Measurements from ENCODE around the gene TTC24.

TTC24 gene

DNA sequence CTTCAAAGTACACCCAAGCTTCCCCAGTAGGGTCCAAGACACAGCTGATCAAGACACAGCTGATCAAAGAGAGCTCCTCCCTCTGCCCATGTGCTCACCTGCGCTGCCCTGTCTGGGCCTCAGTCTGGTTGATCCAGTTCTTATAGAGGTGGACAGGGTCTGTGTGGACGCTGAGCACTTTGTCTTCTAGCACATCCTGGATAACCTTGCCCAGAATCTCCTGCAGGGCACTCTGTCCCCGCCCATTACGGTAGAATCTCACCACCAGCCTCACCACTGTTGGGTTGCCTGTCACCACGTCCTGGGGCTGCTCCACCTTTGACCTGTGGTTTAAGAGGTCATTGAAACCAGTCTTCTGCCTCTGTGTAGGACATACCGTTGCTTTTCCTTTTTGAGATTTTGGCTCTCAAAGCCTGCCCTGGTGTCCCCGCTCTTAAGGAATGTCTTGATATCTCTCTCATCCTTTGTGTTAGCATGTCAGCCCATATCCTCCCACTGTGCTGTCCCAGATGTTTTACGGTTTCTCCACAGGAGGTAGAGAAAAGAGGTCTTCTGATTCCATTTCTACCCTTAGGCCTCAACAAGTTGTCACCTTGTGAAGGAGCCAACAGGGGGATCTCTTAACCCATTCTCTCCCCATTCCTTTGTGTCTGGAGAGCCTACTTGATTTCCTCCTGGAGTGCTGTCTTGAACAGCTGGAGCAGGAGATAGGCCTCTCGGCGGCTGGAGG is 40.6 kb upstream of the TTC24 start:
- CTCF ChIA-PET: interaction anchor here (1.2 kb wide), 1 partner anchor 13 kb away, joined by 5 read pairs; no protein-coding TSS in a partner anchor

DNA sequence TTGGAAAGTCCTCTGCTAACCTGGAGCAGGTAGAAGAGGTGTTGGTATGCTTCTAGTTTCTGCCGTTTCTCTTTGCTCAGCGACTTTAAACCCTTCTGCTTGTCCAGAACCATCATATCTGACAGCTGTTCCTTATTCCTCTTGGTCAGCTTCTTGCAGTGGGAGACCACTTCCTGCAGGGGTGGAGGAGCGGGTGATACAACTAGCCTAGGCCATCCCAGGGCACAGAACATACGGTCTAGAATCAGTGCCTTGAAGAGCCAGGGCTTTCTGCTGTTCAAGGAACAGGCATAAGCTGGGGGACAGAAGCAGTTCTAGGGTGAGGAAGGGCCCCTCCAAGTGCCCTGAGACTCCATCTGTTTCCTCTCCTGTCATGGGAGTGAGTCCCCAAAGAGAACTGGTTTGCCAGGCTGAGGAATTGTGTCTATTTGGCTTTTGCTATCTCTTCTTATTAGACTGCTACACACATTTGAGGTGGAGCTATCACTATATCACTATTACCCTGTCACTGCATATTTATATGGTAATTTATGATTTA is 39.6 kb upstream of the TTC24 start:
- TF ChIP-seq, protein P1, sequence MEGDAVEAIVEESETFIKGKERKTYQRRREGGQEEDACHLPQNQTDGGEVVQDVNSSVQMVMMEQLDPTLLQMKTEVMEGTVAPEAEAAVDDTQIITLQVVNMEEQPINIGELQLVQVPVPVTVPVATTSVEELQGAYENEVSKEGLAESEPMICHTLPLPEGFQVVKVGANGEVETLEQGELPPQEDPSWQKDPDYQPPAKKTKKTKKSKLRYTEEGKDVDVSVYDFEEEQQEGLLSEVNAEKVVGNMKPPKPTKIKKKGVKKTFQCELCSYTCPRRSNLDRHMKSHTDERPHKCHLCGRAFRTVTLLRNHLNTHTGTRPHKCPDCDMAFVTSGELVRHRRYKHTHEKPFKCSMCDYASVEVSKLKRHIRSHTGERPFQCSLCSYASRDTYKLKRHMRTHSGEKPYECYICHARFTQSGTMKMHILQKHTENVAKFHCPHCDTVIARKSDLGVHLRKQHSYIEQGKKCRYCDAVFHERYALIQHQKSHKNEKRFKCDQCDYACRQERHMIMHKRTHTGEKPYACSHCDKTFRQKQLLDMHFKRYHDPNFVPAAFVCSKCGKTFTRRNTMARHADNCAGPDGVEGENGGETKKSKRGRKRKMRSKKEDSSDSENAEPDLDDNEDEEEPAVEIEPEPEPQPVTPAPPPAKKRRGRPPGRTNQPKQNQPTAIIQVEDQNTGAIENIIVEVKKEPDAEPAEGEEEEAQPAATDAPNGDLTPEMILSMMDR (conservative IDR thresholded peaks at IDR 0.05; ENCODE audit: low read depth): no peak
- ChIA-PET CTCF (interaction anchor here (0.8 to 1.2 kb wide), 2 partner anchors 12 kb away, joined by 3 to 5 read pairs; no protein-coding TSS in a partner anchor), POLR2A (ENCODE audit: low non-redundant PET) (no interaction called here)
- DNase-seq (ENCODE audit: low spot score): no peak
- H3K27ac ChIP-seq: no peak overlapping the region

More for the DNA sequence above, 40.6 kb upstream of the TTC24 start:
- TF ChIP-seq, protein P1 (conservative IDR thresholded peaks at IDR 0.05; ENCODE audit: low read depth): no peak
- POLR2A ChIA-PET (ENCODE audit: low non-redundant PET): no interaction called here
- DNase-seq (ENCODE audit: low spot score): no peak
- no peak overlapping the region for H3K27ac ChIP-seq

DNA sequence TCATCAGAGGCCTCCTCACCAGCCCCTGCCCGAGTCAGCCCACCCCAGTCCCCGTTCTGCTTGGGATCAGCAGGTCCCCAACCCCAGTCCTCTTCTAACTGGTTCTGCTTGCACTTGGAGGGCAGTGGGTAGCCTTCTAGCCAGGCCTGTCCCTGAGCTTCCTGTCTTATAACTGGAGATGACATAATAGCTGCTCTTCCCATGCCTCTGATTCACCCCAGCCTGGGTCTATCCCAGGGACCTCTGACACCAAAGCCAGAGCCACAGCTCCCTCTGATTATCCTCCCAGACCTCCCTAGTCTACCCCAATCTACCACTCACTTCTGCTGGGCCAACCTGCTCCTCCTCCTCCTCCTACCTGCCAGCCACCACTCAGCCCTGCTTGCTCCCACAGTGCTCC is 38.6 kb upstream of the TTC24 start:
- H3K27ac ChIP-seq: no peak overlapping the region
- POLR2A ChIA-PET (ENCODE audit: low non-redundant PET): no interaction called here
- no peak for DNase-seq (ENCODE audit: low spot score)
- TF ChIP-seq, protein P1 (conservative IDR thresholded peaks at IDR 0.05; ENCODE audit: low read depth): no peak
- CTCF ChIA-PET: interaction anchor here (1.3 kb wide), 1 partner anchor 20 kb away, joined by 3 read pairs; no protein-coding TSS in a partner anchor

DNA sequence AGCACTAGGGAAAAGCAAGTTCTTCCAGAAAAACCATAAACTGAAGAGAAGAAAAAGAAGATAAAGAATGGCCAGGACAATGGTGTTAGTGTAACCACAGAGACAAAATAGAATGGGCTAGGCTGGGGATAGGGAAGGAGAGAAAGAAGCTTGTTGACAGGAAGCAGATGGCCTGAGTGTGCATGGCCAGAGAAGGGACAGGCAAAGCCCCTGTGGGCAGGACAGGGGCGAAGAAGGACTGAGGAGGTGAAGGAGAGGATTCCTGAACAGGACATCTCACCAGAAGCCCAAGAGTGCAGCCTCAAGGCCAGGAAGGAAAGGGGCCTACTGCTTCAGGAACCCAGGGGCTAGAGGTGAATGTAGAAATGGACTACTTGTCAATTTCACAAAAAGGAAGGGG is 36.5 kb upstream of the TTC24 start:
- CTCF ChIA-PET: no interaction called here
- DNase-seq (ENCODE audit: low spot score): no peak
- POLR2A ChIA-PET (ENCODE audit: low non-redundant PET): no interaction called here
- no peak overlapping the region for H3K27ac ChIP-seq
- TF ChIP-seq, protein P1 (conservative IDR thresholded peaks at IDR 0.05; ENCODE audit: low read depth): no peak

DNA sequence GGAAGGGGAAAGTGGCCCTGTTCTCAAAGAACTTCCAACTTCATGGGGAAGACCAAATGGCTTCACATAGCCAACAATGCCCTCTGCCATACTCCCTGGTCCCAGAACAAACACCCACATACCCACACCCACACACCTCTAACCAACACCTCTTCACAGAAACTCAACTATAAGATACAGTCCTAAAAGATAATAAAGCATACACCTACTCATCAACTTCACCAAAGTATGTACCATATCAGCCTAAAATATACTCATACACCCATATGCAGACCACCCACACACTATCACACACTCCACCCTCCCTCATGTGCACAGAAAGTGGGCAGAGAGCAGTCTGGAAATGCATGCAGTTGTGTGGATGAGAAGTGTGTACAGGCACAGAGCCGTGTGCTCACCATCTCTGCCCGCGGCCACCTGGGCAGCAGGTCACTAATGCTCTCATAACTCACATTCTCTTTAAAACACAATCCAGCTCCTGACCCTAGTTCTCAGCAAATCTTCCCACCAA is 34.9 kb upstream of the TTC24 start:
- POLR2A ChIA-PET (ENCODE audit: low non-redundant PET): no interaction called here
- no peak for DNase-seq (ENCODE audit: low spot score)
- H3K27ac ChIP-seq: no peak overlapping the region
- CTCF ChIA-PET: no interaction called here
- TF ChIP-seq, protein P1 (conservative IDR thresholded peaks at IDR 0.05; ENCODE audit: low read depth): no peak

DNA sequence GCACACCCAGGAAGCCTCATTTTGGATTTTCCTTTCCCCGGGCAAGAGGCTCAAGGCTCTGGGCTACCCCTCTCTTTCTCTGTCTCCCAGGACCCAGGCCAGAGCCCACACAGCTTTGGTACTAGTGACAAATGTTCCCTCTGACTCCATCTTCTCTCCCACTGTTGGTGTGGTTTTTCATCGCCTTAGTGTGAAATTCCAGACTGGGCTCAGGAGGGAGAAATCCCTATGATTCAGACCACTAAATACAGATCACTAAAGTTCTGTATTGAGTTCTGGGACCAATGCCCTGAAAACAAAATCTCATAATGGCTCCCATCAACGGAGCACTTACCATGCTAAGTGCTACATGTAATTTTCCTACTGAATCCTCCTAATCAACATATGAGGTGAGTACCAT is 33.3 kb upstream of the TTC24 start:
- TF ChIP-seq, protein P1 (conservative IDR thresholded peaks at IDR 0.05; ENCODE audit: low read depth): no peak
- no peak for DNase-seq (ENCODE audit: low spot score)
- POLR2A ChIA-PET (ENCODE audit: low non-redundant PET): no interaction called here
- CTCF ChIA-PET: no interaction called here
- H3K27ac ChIP-seq: no peak overlapping the region

All from RWPE1 (cell line).